ENCODE data around the gene GPR156.

DNA sequence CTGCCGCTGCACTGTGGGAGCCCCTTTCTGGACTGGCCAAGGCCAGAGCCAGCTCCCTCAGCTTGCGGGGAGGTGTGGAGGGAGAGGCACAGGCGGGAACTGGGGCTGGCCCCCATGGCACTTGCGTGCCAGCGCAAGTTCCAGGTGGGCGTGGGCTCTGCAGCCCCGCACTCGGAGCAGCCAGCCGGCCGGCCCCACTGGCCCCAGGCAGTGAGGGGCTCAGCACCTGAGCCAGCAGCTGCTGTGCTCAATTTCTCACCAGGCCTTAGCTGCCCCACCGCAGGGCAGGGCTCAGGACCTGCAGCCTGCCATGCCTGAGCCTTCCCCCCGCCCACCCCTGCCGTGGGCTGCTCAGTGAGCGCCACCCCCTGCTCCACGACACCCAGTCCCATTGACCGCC is 4.6 kb upstream of the GPR156 start:
- TF ChIP-seq, protein P1, sequence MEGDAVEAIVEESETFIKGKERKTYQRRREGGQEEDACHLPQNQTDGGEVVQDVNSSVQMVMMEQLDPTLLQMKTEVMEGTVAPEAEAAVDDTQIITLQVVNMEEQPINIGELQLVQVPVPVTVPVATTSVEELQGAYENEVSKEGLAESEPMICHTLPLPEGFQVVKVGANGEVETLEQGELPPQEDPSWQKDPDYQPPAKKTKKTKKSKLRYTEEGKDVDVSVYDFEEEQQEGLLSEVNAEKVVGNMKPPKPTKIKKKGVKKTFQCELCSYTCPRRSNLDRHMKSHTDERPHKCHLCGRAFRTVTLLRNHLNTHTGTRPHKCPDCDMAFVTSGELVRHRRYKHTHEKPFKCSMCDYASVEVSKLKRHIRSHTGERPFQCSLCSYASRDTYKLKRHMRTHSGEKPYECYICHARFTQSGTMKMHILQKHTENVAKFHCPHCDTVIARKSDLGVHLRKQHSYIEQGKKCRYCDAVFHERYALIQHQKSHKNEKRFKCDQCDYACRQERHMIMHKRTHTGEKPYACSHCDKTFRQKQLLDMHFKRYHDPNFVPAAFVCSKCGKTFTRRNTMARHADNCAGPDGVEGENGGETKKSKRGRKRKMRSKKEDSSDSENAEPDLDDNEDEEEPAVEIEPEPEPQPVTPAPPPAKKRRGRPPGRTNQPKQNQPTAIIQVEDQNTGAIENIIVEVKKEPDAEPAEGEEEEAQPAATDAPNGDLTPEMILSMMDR (conservative IDR thresholded peaks at IDR 0.05): no peak
- TF ChIP-seq ZFX (IDR thresholded peaks at IDR 0.05): no peak
